HG03442 (cell line): Measurements from ENCODE around the gene PLXNA4.

Source experiments
- ATAC-seq: cut with Tn5 transposase; IDR thresholded peaks from one replicate; pipeline ENCODE4 v1.9.1; 2021; ENCODE audit warnings: mild to moderate bottlenecking, moderate library complexity; ENCODE audit not compliant: unreplicated experiment

Gene PLXNA4

DNA sequence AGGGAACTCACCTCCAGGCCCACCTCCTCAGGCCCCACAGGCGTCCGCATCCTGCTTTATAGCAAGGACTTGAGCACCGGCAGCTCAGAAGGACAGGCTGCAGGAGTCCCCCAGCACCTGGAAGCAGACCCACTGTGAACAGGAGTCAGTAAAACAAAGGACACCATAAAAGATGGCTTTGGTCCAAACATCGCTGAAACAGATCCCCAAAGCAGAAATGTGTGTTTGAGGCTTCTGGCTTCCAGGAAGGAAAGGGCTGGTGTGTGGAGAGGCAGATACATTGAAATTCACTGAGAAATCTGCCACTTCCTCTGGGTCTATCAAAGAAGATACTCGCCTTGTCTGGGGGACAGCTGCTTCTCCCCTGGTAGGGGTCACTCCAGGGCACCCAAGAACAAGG lies 286.2 kb downstream of the PLXNA4 start:
- no peak for ATAC-seq

DNA sequence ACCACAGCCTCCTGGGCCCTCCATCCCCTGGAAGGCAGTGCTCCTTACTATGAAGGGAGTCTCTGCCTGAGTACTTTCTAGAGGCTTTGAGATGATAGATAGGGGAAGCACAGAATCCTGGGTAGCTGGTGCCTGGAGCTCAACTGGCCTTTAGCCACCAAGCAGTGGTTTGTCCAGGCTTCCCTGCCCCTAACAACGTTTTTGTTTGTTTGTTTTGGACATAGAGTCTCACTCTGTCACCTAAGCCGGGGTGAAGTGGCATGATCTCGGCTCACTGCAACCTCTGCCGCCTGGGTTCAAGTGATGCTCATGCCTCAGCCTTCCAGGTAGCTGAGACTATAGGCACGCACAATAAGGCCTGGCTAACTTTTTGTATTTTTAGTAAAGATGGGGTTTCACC lies 289.4 kb downstream of the PLXNA4 start:
- ATAC-seq: no peak

DNA sequence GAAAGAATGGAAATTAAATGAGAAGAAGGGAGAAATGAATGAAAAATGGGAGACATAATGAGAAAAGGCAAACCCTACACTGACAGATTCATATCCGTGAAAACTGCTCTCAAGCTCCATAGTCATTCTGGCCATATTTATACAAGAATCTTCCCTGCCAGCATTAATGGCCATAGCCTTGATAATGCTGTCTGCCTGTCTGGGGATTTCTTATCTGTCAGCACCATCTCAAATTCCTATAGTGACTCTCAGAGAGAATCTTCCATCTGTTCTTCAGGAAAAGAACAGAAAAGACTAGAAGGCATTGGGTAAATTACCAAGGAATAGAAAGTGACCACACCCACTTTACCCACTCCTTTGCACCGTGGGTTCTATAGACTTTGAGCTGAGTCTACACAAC lies 295.9 kb downstream of the PLXNA4 start:
- no peak for ATAC-seq

DNA sequence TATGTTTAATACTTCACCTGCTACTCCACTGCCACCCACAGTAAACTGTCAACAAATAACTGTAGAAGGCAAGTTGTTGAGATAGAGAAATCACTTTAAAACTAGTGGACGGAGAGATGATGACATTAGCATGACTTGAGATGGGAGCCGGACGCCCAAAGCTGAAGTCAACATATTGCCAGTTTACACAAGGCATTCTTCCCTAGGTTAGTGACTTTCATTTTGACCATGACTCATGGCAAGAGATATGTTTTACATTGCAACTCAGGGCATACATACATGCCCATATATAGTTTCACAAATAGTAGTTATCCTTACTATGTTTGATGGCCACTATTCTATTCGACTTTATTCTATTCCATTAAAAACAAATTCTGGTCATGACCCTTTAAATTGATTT lies 296.6 kb downstream of the PLXNA4 start:
- no peak for ATAC-seq

DNA sequence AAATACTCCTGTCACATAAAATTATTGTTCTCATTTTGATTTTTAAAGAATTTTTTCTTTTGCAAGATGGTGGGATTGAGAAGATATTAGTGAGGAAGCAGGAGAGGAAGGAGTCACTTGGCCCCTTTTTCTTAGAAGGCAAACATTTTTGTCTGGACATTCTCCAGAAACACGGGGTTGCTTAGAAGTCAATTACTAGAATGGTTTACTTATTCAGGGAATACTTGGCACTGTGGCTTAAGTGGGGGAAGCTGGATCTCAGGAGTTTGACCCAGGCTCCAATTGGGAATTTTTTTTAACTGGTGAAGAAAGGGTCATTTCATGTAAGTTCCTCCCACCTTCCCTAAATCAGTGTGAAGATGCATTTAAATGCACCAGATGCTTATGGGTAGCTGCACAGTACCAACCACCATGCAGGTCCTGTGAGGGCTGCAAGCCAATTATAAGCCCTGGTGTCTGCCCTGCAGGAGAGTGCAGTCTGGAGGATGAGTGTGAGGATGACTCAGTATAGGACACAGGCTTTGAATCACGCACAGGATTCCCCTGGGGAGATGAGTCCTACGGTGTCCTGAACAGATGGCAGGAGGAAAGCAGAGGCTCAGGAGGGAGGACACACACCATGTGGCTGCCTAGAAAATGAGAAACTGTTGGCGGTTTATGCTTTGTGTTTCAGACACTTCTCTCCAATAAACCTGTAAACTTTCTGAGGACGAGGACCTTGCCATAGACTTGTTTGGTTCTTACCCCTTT lies 299.1 kb downstream of the PLXNA4 start:
- ATAC-seq: no peak

DNA sequence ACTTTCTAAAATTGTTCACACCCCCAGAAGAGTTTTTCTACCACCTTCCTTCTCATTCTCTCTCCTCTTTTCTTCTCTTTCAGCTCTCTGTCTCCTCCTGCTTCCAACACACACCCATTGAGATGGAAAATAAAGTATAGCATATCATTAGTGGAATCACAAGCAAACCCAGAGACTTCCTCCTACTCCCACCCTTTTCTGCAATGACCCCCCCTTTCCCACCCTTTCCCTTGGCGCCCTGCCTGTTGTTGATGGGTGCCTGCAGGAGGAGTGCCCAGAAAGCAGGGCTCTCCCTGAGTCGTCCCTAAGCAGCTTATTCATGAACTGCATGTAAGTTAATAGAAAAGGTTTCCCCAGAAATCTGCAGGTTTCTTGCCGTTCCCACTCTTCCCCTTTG lies 300.0 kb downstream of the PLXNA4 start:
- no peak for ATAC-seq

DNA sequence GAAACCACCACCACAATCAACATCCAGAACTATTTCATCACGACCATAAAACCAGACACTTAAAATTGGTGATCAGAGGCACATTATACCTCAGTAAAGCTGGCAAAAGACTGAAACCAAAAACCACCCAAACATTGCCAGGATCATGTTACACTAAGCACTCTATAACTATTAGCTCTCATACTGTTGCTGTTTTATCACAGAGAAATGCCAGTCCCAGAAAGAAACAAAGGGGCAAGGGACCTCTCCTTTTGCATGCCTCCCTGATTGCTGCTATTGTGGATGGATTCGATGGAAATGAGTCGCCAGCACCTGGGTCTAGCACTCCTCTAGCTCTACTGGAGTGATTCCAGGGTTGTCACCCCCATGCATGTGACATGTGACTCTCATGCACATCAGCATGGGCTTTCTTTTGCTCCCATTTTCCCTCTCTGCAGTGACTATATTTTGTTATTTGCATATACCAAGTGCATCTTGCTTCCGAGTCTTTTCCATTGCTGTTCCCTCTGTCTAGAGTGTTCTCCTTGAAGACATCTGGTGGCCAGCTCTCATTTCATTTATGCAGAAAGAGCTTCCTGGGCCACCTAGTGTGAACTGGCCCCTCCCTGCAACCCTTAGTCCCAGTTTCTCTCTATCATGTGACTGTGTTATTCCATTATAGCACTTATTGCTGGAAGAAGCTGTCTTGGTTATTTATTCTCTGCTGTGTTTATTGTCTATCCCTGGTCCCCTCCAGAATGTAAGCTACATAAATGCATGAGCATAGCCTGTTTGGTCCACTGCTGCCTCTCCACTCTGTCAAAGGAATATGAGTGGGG lies 300.6 kb downstream of the PLXNA4 start:
- ATAC-seq: no peak

DNA sequence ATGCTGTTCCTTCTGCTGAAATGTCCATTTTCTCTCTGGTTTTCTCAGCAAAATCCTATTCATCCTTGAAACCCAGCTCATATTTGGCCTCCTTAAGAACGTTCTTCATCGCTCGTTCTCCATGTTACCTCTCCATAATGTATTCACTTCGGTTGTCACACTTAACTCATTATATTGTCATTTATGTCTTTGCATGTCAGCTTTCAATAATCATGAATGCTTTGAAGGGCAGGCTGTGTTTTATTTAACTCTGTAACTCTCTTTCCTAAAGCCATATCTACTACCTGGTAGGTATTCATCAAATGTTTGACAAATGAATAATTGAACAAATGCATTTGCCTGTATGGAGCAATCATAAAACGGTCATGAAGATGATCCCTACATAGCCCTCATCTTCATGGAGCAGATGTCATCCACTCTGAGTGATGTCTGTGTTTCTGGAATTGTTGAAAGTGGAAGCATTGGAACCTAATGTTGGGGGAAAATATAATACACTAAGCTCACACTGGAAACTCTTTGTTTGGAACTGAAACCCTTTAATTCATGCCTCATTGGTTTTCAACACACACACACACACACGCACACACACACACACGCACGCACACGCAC lies 303.4 kb downstream of the PLXNA4 start:
- no peak for ATAC-seq

DNA sequence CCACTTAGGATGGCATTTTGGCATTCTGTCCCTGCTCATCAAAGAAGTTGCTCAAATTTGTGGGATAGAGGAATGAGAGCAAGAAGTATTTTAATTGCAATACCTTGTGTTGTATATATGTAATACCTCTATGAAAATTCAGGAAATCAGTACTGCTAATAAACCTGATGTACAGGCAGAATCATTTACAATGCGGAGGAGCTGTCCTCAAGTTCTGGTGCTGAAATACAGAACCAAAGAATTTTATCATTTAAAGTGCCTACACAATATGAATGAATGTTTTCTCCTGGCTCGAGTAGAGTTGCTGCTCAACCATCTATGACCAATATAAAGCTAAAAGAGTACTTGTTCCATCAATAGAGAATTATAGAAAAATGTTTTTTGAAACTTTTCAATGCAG lies 305.8 kb downstream of the PLXNA4 start:
- no peak for ATAC-seq

DNA sequence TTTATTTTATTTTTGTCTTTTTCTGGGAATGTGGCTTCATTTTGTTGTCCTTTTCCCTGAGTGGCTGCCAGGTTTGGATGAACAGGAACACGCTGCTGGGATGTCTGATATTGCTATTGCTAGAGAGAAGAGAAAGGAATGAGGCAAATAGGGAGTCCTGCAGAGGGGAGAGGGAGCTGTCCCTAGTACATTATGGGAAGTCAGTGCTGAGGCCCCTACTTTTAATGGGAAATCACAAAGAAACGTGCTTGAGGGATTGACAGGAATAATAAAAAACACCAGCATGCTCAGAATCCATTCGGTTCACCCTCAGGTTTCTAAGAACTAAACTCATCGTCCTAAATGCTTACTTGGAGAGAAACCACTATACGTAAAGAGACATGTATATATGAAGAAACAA lies 306.6 kb downstream of the PLXNA4 start:
- no peak for ATAC-seq

DNA sequence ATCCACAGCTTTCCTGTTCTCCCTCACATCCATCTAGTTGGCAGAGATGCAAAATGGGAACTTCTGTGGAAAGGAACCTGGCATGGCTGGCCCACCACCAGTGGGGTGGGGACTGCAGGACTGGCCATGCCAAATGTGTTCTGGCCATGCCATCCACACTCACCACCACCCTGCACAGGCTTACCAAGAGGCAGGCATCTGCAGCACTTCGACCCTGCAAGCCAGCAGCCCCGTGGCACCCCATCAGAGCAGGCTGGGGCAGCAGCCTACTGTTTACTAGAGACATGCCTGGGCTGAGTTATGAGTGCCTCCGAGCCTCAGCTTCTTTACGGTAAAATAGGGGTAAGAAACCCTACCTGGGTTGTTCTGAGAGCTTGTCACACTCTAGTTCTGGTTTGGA lies 313.1 kb downstream of the PLXNA4 start:
- ATAC-seq: no peak

DNA sequence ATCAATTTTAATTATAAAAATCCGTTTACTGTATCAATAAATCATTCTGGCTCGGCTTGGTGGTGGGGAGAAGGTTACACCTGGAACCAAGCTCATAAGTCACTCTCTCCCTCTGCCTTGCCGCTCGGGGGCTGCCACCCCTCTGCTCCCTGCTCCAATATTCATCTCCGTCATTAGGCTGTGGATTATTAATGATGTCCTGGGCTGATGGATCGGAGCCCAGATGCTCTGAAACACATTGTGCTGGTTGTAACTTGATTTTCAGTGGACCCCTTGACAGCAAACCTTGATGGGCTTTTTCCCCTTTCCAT lies 314.2 kb downstream of the PLXNA4 start:
- no peak for ATAC-seq

DNA sequence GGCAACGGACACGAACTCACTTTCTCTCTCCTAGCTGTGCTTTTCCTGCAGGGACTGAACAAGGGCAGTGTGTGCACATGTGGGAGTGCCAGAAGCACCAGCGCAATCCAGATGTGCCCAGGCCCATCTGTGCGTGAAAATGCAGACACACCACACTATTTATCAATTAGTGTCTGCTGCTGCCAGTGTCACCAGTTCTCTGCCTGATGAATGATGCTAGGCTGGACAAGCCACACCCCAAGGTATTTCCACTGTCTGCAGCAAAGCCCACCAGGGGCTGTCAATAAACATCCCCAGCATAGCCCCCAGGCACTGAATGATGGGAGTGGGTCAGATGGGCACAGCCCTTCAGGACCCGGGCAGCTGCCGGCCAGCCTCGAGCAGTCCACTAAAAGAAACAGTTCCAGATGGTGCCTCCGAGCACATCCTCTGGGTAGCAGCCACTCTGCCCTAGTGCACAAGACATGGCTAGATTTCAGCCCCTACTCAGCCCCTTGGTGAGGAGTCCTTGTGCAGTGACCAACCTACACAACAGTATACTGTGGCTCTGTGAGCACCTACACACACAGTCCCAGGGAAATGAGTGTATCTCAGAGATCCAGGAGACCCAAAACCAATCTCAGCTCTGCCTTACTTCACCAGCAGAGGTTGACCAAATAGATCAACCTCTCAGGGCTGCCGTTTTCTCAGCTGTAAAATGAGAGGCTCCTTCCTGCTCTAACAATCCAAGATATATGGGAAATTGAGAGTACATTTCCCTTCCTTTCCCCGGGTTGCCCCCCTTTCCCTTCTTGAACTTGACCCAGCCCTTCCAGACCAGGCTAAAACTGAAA lies 314.7 kb downstream of the PLXNA4 start:
- no peak for ATAC-seq

DNA sequence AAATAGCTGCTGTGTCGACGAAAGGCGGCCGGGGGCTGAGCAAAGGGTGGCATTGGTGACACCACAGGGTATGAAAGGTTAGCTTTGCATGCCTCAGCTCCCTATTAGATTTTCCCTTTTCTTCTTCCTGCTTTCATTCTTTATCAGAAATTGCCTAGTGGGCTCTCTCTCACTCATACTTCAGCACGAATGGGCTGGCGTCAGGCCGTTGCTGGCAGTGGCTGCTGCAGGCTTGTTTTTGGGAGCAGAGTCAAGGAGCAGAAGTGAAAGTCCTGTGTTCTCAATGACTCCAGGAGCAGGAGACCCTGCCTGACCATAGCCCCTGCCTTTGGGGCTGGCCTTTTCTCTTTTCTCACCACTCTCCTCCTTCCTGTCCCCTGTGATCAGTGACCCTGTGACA lies 318.0 kb downstream of the PLXNA4 start:
- no peak for ATAC-seq

DNA sequence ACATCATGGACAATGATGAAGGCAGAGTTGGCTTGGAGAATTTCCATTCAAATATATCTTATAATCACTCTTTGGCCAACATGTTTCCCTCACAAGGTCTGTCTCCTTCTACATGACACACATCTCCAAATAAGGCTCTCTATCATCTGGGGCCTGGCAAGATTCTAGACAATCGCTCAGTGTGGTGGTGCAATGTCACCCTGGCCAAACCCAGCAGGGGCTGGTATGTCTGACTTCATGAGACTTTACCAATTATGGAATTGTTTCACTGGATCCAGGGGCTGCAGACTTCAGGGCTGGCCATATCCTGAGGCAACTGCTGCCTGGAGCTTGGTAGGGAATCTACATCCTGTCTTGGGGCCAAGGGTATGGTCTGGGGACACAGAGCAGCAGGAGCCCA lies 319.0 kb downstream of the PLXNA4 start:
- ATAC-seq: no peak

DNA sequence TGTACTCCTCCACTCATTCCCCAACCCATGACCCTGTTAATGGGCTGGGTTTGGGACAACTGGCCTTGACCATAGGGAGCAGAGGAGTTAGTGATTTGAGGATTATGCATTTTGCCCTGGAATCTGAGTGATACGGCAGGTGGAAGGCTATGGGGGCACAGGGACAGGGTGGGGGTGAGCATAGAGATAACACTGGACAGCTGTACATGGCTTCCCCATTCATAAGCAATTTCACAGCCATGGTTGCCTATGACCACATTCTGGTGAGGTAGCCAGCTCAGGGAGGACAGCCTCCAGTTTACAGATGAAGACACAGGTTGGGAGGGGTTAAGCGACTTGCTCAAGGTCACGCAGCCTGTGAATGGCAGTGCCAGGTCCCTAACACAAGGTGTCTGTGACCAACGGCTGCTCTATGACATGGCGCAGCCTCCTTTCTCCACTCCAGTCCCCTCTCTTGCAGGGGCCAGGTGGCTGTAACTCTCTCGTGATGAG lies 319.5 kb downstream of the PLXNA4 start:
- ATAC-seq: no peak

DNA sequence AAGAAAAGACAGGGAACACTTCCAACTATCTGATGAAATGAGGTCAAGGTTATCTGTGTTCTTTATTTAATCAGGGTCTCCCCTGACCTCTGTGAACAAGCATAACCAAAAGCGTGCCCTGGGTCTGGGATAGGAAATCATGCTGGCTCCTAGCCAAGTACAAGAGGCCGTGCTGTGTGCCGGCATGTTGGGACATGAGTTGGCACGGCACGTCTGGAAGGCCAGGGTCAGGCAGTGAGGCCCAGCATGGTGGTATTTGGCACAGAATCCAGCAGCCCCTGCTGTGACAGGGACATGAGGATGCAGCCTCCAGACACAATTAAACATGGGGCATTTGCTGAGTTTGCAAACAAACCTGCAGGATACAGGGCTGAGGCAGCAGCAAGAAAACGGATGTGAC lies 320.4 kb downstream of the PLXNA4 start:
- no peak for ATAC-seq

DNA sequence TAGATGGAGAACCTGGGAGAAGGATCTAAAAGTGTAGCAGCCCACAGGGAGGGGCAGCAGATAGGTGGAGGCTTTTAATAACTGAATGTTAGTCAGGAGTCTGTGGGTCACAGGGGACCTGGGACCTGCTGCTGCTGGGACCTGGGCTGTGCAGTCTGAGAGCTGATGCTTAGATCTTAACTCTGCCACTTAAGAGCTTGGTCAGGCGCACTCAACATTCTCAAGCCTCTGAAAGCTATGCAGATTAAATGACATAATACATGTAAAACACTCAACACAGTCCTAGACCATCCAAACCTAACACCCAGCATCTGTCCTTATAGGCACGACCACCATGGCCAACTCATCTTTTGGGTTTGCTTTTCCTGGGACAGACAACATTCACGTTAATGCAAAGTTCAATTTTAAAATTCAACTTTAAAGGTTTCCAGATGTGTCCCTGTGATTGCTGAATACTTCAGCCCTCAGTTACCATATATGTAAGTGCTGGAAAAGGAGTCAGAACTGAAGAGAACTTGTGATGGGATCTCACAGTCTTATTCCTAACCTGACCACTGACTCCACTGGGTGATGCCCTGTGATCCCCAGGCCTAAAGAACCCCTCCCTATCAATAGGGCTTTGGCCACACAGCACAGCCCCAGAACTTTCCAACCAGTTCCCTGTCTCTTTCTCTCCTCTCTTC lies 321.0 kb downstream of the PLXNA4 start:
- no peak for ATAC-seq

DNA sequence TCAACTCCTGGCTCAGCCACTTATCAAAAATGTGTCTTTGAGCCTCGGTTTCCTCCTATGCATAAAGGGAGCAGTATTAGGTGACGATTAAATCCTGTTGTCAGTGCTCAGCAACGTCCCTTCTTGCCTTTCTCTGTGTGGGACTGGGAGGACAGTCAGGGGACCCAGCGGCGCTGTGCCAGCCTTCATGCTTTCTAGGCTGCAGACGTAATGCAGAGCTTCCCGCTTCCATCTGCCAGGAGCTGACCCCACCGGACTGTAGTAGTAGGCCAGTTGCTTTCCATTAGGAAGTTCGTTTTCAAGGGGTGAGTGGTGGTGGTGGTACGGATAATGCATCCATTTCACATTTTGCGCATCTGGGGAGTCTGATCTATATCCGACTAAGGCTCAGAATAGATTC lies 321.8 kb downstream of the PLXNA4 start:
- no peak for ATAC-seq

DNA sequence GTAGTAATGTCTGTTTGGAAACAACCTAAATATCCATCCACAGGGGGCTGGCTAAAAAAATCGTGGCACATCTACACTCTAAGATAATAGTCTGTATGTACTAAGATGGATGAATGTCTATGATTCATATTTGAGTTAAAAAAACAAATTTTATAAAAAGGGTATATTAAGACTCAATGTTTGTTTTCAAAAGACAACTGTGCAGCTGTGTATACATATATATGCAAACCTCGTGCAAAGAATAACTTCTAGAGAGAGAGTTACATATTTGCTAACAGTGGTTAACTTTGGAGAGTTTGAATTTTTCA lies 323.5 kb downstream of the PLXNA4 start:
- ATAC-seq: no peak

DNA sequence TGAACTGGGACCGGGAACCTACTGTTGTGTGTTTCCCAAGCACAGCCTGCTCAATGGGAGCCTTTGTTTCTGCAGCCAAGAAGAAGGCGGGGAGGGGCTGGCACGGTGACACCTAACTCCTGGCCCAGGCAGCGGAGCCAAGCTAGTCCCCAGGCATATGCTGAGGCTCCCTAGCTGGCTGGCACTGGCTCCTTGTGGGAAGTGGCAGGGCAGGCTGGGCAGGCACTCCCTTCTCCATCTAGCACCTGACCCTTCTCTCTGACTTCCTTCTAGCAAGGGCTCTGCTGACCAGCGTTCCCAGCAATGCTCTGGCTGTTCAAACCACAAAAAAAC lies 325.0 kb downstream of the PLXNA4 start:
- no peak for ATAC-seq
